ENCODE results near the gene SYT2. TPM values are rescaled to one million over a fixed set of nuclear protein-coding genes. Genes with fewer than 3 reads are reported as not detected.

Gene SYT2
- total and polyA plus RNA-seq, 2 of the 13 experiments (the other 11 are each of a cell fraction or from before 2014, with no cell fraction given) = not detected

DNA sequence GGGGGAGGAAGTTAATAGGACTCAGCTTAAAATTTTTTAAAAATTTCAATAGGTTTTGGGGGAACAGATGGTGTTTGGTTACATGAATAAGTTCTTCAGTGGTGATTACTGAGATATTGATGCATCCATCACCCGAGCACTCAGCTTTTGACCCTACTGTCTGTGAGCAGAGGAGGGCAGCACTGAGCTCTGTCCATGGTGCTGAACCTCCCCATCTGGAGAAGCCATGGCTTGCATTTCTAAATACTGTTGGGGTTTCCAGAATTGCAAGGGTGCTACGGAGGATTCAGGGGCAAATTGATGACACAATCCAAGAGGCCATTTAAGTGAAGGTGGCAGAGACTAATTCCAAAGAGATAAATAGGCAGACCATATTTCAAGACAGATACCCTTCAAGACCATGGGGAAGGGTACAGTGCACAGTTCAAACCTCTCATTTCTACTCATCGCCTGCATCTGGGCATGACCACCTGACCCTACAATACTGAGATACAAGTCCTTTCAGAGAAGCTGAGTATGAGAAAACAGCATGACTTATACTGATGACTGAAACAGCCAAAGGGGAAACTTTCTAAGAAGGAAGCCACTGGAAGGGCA lies 17.2 kb downstream of the SYT2 start (continued):
- TF ChIP-seq HOXA3 (CRISPR knock-in tag; IDR thresholded peaks at IDR 0.05) (peak; percentile 45; the same call in 1 of the 2 replicates), HIVEP1 (CRISPR knock-in tag; IDR thresholded peaks at IDR 0.05) (no peak), RXRA (CRISPR knock-in tag; IDR thresholded peaks at IDR 0.05) (no peak), ZNF570 (CRISPR knock-in tag; IDR thresholded peaks at IDR 0.05; ENCODE audit: borderline replicate concordance) (no peak), RNF2 (conservative IDR thresholded peaks at IDR 0.05; ENCODE audit: low read depth) (no peak), SPEN (CRISPR knock-in tag; IDR thresholded peaks at IDR 0.05; ENCODE audit: low read depth) (peak; percentile 57; the same call in 1 of the 2 replicates), GATAD2A (CRISPR knock-in tag; IDR thresholded peaks at IDR 0.05) (no peak), ZNF225 (CRISPR knock-in tag; IDR thresholded peaks at IDR 0.05) (no peak; the same call in 1 of the 2 replicates), ZNF850 (CRISPR knock-in tag; conservative IDR thresholded peaks at IDR 0.05) (no peak), MEIS1 (CRISPR knock-in tag; IDR thresholded peaks at IDR 0.05; ENCODE audit: borderline replicate concordance) (no peak), FOXC1 (CRISPR knock-in tag; IDR thresholded peaks at IDR 0.05; ENCODE audit: borderline replicate concordance) (peak; percentile 24; the same call in 1 of the 2 replicates), AGO2 (optimal IDR thresholded peaks at IDR 0.05; ENCODE audit: low read depth, low read length) (no peak), KLF11 (CRISPR knock-in tag; IDR thresholded peaks at IDR 0.05) (peak; percentile 98), ZNF224 (CRISPR knock-in tag; IDR thresholded peaks at IDR 0.05) (no peak), ISL2 (CRISPR knock-in tag; IDR thresholded peaks at IDR 0.05) (peak; percentile 59; the same call in 1 of the 2 replicates), DNMT1 (CRISPR knock-in tag; IDR thresholded peaks at IDR 0.05) (no peak), SMARCE1 (IDR thresholded peaks at IDR 0.05; ENCODE audit: borderline replicate concordance) (no peak), ZNF607 (CRISPR knock-in tag; IDR thresholded peaks at IDR 0.05; ENCODE audit: borderline replicate concordance) (peak; percentile 93), THAP11 (CRISPR knock-in tag; IDR thresholded peaks at IDR 0.05) (peak; percentile 66), ZNF616 (CRISPR knock-in tag; IDR thresholded peaks at IDR 0.05; ENCODE audit: low read depth) (peak; percentile 67; the same call in 1 of the 2 replicates)
- TF ChIP-seq, protein P1, sequence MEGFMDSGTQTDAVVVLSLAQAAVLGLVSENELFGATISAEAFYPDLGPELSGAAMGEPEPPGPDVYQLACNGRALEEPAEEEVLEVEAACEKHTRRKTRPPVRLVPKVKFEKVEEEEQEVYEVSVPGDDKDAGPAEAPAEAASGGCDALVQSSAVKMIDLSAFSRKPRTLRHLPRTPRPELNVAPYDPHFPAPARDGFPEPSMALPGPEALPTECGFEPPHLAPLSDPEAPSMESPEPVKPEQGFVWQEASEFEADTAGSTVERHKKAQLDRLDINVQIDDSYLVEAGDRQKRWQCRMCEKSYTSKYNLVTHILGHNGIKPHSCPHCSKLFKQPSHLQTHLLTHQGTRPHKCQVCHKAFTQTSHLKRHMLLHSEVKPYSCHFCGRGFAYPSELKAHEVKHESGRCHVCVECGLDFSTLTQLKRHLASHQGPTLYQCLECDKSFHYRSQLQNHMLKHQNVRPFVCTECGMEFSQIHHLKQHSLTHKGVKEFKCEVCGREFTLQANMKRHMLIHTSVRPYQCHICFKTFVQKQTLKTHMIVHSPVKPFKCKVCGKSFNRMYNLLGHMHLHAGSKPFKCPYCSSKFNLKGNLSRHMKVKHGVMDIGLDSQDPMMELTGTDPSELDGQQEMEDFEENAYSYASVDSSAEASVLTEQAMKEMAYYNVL (CRISPR knock-in tag; IDR thresholded peaks at IDR 0.05; ENCODE audit: borderline replicate concordance) = no peak
- TF ChIP-seq, protein P2, sequence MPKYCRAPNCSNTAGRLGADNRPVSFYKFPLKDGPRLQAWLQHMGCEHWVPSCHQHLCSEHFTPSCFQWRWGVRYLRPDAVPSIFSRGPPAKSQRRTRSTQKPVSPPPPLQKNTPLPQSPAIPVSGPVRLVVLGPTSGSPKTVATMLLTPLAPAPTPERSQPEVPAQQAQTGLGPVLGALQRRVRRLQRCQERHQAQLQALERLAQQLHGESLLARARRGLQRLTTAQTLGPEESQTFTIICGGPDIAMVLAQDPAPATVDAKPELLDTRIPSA (CRISPR knock-in tag; IDR thresholded peaks at IDR 0.05; ENCODE audit: borderline replicate concordance) = no peak
- TF ChIP-seq, protein P3, sequence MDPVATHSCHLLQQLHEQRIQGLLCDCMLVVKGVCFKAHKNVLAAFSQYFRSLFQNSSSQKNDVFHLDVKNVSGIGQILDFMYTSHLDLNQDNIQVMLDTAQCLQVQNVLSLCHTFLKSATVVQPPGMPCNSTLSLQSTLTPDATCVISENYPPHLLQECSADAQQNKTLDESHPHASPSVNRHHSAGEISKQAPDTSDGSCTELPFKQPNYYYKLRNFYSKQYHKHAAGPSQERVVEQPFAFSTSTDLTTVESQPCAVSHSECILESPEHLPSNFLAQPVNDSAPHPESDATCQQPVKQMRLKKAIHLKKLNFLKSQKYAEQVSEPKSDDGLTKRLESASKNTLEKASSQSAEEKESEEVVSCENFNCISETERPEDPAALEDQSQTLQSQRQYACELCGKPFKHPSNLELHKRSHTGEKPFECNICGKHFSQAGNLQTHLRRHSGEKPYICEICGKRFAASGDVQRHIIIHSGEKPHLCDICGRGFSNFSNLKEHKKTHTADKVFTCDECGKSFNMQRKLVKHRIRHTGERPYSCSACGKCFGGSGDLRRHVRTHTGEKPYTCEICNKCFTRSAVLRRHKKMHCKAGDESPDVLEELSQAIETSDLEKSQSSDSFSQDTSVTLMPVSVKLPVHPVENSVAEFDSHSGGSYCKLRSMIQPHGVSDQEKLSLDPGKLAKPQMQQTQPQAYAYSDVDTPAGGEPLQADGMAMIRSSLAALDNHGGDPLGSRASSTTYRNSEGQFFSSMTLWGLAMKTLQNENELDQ (CRISPR knock-in tag; IDR thresholded peaks at IDR 0.05; ENCODE audit: borderline replicate concordance) = peak; percentile 95
- TF ChIP-seq, protein P4, sequence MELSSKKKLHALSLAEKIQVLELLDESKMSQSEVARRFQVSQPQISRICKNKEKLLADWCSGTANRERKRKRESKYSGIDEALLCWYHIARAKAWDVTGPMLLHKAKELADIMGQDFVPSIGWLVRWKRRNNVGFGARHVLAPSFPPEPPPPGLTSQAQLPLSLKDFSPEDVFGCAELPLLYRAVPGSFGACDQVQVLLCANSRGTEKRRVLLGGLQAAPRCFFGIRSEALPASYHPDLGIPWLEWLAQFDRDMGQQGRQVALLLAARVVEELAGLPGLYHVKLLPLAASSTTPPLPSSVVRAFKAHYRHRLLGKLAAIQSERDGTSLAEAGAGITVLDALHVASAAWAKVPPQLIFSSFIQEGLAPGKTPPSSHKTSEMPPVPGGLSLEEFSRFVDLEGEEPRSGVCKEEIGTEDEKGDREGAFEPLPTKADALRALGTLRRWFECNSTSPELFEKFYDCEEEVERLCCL (CRISPR knock-in tag; IDR thresholded peaks at IDR 0.05; ENCODE audit: borderline replicate concordance) = peak; percentile 48; the same call in 1 of the 2 replicates
- TF ChIP-seq, protein P5, sequence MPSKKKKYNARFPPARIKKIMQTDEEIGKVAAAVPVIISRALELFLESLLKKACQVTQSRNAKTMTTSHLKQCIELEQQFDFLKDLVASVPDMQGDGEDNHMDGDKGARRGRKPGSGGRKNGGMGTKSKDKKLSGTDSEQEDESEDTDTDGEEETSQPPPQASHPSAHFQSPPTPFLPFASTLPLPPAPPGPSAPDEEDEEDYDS (CRISPR knock-in tag; IDR thresholded peaks at IDR 0.05) = peak; percentile 60; the same call in 1 of the 2 replicates
